Caki2 (cell line): ENCODE results near the gene TMEM245. TPM values are rescaled to one million over a fixed set of nuclear protein-coding genes. Genes with fewer than 3 reads are reported as not detected.

Experiments
- DNase-seq: peaks from one replicate; pipeline ENCODE4 v3.0.0-alpha.2; 2015; ENCODE audit warnings: low read depth
- in situ Hi-C: cut with HindIII; loops from 2 replicates; pipeline ENCODE4 v1.10.0; 2016; ENCODE audit warnings: low sequenced_read_pairs, low pct_unique_long_range_greater_than_20kb, mixed read lengths
- total RNA-seq: library from RNA; depleted of rRNA; stranded (reverse); fragments of >200 nt; shearing (Covaris generic); gene quantifications from 2 replicates; pipeline ENCODE4 v1.2.3, GENCODE V29; 2014; ENCODE audit warnings: low replicate concordance

The TMEM245 gene
- total RNA-seq, 1 experiment from 2014 or later: 53.0 TPM

DNA sequence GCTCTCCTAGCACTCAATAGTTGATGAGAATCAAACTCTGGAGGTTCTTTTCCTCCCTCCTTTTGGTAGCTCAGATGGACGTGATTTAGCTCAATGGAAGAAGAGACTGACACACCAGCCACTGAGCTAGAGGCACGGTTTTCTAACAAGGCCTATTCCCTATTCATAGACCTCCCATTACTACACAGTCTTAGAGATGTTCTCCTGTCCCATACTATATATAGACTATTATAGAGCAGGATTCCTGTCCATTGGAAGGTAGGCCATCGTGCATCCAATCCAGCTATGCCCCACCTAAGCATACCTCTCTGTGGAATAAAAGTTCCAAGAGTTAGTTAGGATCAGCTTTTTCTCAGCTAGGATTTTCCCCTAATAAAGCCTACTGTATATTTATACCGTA is 76.2 kb downstream of the TMEM245 start:
- DNase-seq: no peak
- in situ Hi-C loops: no loop called here

DNA sequence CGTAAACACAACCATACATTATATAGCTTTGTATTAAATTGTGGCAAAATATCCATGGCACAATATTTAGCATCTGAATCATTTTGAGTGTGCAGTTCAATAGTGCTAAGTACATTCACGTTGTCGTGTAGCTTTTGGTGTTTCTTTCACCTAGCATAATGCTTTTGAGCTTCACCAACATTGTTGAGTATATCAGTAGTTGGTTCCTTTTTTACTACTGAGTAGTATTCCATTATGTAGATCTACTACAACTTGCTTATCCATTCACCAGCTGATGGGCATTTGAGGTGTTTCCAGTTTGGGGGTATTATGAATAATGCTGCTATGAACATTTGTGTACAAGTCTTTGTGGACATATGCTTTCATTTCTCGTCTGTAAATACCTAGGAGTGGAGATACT is 79.2 kb downstream of the TMEM245 start:
- in situ Hi-C loops: no loop called here
- no peak for DNase-seq

DNA sequence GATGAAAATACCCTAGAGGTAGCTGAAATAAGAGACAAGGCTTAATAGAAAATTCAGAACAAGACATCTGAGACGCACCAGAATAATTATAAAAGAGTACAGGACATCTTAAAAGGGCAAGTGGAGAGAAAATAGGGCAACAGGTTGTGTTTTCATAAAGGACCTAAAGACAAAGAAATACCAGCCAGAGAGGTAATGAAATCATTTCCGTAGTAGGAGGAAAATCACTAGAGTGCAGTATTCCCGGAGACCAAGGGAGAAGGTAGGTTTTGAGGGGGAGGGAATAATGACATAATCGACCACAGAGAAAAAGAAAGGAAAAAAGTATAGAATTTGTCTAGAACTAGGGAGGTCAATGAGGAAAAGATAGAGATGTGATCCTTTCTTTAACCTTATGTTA is 80.2 kb downstream of the TMEM245 start:
- in situ Hi-C loops: no loop called here

DNA sequence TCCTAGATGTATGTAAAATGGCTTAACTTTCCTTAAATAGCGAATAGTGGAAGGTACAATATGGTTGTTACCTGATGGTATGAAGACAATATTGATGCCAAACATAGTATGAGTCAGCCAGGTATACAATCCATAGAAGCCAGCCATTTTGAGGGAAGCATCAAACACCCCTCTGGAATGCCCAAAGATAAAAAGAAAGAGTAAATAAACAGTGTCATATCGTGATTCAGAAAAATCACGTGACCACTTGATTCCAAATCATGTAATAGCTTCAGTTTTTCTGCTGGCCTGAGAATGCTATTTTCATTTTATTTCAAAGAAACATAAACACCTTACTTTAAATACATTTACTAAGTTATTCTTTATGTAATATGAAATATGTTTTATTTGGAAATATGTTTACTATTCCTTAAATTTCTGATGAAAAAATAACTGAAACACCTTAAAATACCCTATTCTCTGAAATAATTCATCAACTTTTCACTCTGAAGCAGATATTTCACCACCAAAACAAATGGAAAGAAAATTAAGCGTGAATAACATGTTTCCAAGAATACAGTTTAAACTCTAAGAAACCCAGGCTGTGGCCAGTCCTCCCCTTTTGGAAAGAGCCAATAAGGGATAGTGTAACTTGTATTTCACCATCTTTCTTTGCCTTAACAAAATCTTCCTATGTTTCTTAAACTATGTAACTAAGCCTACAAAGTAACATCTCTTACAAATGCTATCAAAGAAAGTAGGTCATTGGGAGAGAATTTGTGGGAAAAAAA is 81.6 kb downstream of the TMEM245 start:
- in situ Hi-C loops: no loop called here
- DNase-seq: no peak

More for the DNA sequence above, 80.2 kb downstream of the TMEM245 start:
- no peak for DNase-seq

DNA sequence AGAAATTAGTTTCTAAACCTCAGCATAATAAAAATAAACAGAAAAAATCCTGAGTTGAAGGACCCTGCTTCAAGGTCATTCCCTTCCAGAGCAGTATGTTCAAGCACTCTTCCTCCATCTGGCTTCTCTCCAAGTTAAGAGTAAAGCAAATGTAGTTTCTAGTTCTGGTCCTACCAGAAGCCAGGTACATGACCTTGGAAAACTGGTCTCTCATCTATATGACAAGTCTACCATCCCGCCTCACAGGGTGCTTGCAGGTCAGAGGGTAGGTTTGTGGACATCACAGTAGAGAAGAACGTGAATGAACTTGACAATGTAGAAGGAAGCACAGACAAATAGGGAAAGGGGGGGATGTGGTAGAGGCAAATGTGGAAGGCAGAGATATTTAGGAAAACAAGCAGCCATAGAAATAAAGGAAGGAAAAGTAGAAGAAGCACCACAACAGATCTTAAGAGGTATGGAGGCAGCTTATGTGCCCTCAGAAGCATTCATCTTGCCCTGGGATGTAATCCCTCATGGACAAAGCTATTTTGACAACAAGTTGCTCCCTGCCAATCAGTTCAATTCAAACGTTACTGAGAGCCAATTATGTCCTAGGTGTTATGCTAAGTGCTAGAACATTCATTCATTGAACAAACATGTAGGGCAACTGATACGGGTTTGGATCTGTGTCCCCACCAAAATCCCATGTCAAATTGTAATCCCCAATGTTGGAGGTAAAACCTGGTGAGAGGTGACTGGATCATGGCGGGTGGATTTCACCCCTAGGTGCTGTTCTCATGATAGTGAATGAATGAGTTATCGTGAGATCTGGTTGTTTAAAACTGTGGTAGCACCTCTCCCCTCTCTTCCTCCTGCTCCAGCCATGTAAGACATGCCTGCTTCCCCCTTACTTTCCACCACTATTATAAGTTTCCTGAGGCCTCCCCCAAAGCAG is 82.7 kb downstream of the TMEM245 start:
- in situ Hi-C loops: no loop called here
- DNase-seq: no peak

DNA sequence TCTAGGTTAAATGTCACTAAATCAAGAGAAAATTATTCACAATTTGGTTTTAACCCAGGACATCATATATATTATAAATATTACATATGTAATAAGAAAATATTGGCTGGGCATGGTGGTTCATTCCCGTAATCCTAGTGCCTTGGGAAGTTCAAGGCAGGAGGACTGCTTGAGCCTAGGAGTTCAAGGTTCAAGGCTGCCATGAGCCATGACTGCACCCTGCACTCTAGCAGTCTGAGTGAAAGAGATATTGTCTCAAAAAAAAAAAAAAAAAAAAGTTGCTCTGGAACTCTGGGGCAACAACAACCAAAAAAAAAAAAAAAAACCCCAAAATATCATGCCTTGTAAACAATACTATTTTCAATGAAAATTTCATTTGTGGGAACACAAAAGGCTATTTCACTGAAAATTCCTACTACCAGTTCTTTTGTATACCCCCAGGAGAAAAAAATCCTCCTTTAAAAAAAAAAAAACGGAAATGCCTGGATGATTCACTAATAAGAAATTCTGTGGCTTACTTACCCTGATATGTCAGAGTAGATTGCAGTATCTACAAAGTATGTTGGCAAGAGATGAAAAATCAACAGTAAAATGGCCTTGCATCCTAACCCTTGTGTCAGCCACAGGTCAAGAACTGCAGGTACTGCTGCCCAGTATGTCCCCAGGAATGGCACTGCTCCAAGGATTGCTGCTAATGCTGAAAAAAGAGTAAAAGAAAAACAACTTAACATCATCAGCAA is 83.9 kb downstream of the TMEM245 start:
- DNase-seq: peak; percentile 86
- in situ Hi-C loops: no loop called here

DNA sequence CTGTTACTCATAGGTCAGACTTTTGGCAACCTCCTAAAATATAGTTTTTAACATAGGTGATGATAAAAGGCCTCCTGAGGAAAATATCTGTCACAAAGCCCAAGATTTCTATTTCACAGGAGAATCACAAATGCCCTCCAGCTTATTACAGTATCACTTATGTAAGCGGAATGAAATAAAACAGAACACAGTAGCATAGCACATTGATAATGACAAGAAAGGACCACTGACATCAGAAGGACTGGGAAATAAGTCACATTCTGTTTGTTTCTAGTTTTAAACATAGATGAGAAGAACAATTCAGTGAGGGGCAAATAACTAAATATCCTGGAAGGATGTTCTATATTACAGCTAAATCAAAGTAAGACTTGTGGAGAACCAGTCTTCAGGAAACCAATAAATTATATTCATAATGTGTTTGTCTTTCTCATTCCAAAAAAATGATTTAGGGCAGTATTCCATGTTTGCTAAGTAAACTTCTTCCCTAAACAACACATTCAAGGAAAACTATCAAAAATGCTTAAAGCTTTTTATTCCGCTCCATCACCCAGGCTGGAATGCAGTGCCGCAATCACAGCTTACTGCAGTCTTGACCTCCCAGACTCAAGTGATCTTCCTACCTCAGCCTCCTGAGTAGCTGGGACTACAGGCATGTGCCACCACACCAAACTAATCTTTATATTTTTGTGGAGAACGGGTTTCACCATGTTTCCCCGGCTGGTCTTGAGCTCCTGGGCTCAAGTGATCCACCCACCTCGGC is 85.6 kb downstream of the TMEM245 start:
- DNase-seq: no peak
- in situ Hi-C loops: no loop called here

DNA sequence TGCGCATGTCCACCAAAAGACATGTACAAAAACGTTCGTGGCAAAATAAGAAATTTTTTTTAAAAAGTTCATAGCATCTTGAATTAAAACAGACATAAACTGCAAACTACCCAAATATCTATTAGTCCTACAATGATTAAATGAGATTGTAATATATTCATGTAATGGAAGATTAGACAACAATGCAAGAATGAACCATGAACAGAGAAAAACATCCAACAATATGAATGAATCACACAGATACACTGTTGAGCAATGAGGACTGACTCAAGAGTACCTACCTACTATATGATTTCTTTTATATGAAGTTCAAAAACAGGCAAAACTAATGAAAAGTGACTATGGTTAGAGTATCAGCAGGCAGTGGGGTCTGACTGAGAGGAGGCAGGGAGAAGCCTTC is 88.5 kb downstream of the TMEM245 start:
- DNase-seq: no peak
- in situ Hi-C loops: no loop called here

DNA sequence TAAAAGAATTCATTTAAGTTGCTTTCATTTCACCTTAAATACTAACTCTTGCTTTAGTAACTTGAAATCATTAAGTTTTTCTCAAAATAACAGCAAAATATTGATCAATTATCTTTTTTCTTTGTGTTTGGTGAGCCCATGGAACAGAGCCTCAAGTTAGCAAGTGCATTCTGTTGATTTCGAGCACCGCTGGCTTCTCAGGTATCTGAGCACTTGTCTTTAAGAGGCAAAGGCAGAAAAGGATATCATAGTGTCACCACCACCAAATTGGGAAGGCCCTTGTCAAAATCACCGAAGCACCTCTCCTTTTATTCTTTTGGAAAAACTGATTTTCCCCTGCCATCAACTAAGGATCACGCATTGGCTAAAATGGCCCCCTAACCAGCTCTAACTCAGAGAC is 89.3 kb downstream of the TMEM245 start:
- in situ Hi-C loops: no loop called here

DNA sequence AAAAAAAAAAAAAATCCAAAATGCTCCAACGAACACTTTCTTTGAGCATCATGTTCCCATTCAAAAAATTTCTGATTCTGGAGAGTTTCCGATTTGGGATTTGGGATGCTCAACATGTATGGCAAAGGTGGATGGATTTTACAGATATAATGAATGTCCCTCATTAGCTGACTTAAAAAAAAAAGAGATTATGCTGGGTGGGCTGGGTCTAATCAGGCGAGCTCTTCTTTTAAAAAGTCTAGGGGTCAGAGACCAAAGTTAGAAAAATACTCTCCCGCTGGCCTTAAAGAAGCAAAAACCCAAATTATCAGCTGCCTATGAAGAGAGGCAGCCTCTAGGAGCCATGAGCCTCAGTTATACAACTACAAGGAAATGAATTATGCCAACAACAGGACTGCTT is 91.3 kb downstream of the TMEM245 start:
- in situ Hi-C loops: no loop called here
- no peak for DNase-seq

More for the DNA sequence above, 89.3 kb downstream of the TMEM245 start:
- no peak for DNase-seq

DNA sequence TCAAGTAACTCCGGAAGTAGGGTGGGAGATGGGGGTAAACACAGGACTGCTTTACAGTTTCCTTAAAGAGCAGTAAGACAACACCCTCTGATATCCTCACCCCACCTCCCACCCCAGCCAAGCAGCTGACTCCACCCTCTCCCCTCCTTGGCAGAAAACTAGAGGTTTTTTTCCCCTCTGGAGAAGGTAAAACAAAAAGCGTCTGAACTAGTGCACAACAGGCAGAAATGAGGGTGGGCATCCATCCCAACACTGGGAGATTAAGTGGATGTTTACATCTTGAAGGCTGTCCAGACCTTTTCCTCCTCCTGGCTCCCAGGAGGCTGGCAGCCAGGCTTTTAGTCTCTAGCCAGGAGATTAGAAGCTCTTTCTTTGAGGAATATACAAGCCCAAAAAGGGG is 92.6 kb downstream of the TMEM245 start:
- DNase-seq: no peak
- in situ Hi-C loops: no loop called here

DNA sequence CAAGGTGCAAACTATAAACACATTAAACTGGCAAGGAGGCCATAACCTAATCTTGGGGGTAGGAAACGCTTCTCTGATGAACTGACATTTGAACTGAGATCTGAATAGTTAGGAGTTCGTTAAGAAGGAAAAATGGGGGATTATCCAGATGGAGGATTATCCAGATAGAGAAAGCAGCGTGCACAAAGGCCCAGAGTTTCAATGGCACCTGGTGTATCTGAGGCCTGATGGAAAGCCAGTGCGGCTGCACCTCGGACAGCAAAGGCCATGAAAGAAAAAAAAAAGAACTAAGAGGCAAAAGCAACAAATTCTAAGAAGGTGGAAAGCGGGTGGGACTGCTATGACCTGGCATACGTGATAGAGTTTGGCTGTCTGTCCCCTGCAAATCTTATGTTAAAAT is 93.4 kb downstream of the TMEM245 start:
- in situ Hi-C loops: no loop called here
- no peak for DNase-seq

DNA sequence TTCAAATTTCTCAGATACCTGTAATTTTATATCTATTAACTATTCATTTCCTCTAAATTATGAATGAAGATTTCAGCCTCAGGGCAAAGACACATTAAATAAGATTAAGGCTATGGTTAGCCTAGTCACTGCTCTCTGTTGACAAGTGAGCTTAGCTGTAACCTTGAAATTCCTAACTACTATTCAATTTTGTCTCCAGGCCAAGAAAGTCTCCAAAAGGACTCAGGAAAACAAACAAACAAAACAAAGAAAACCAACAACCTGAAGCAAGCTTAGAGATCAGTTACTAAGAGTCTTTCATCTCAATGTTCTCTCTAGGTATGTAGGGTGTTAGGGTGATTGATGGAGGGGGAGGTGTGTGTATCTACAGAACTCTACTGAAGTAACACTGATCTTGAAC is 96.9 kb downstream of the TMEM245 start:
- in situ Hi-C loops: no loop called here
- DNase-seq: no peak

DNA sequence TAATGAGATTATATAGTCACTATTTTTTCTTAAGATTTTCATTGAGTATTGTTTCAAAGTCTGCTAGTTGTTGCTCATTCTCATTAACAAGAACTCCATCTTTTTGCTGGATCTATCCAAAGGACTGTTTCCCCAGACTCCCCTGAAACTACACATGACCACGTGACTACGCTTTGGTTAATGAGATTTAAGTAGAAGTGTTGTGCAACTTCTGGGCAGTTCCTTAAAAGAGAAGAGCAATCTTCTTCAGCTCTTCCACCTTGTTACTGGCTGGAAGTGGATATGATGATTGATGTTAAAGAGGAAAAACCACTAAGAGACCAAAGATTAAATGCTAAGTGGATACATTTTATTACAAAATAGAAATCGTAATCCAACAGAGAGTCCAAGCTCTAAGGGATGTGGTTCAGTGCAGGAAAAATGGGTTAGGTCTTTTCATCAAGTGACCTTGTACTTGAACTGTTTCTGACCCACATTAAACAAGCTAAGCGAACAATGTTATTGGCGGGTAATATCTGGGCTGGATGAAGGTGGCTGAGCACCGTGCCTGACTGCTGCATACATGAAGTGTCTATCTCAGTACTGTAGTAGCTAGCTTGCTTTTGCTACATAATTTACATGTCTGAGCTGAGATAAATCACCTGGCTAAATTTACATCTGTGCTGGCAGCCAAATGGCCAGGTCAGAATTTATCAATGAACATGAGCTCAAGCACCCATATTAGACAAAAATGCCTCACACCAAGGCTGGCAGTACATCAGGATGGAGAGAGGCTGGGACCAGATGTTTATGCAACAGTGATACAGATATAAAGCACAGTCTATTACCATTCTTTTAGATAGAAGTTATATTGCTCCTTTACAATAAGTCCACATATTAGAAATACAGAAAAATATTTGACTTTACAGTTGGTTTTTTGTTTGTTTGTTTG is 98.9 kb downstream of the TMEM245 start:
- in situ Hi-C loops: no loop called here
- no peak for DNase-seq

DNA sequence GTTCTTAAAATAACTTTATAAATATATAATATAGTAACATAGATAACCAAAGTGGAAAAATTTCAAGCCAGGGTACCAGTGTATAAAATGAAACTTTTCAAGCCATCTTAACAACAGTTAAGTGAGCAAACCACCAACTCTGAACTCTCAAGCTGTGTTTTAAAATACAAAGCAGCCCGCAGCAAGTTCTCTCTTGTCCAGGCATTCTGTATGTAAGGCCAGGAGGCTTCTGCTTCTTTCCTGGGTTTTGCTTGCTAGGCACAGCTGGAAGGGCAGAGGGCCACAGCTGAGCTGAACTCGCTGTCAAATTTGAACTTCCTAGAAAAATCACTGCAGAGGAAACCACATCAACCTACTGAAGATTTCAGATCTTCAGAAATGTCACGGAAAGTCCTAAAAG is 99.6 kb downstream of the TMEM245 start:
- in situ Hi-C loops: no loop called here
- no peak for DNase-seq

DNA sequence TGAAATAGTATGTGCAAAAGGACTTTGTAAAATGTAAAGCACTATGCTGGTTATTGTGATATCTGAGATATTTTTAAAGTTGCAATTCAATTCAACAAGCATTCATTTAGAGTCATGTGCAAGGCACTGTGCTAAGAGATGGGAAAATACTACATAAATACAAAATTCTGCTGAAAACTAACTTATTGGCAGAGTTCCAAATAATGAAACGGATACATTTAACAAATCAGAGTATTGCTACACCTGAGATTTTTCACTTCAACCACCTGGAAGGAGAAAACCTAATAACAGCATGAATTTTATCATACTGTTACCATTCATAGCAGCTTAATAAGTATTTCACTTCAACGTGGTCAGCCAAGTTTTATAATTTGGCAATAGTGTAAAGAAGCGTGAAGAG is 100.3 kb downstream of the TMEM245 start:
- no peak for DNase-seq
- in situ Hi-C loops: no loop called here

DNA sequence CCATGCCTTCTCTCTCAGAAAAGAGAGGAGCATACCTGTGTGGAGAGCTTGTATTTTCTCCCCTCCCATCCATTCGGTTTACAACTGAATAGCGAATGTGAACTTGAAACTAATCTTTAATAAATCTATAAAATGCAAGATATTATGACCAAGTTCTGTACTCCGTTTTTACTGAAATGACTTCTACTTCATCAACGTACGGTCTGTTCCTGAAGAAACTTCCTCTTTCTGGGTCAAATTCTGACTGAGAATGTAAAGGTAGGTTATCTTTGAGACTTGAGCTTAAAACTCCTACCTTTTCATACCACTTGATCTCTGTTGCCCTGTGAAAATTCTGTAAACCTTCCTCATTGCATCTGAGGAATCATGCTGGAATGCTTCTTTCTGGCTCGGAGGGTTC is 102.3 kb downstream of the TMEM245 start:
- DNase-seq: no peak
- in situ Hi-C loops: no loop called here
